Thoracic aorta (tissue), 2 donors: Measurements from ENCODE around the gene GPR82. TPM values are rescaled to one million over a fixed set of nuclear protein-coding genes. Genes with fewer than 3 reads are reported as not detected.

Source experiments
- ATAC-seq: fragments of 150-250 bp; one replicate; pipeline ENCODE4 v1.8.0; 2017; ENCODE audit warnings: low read depth; ENCODE audit not compliant: insufficient number of reproducible peaks, low FRiP score
- DNase-seq: peaks from one replicate; pipeline ENCODE4 v3.0.0-alpha.2; 2020; ENCODE audit warnings: low spot score
- H3K27ac ChIP-seq, 2 donors: fragments of 200-600 bp; sonication (generic); 1 replicate in 1 of 2; 2 replicates in 1 of 2; pipeline ENCODE4 v1.5.1; 2016; ENCODE audit warnings: mild to moderate bottlenecking in 2 of 2, moderate library complexity in 2 of 2
- H3K27me3 ChIP-seq: fragments of 200-600 bp; sonication (generic); replicated peaks from 2 replicates; pipeline ENCODE4 v1.6.0; 2016; ENCODE audit warnings: mild to moderate bottlenecking; ENCODE audit not compliant: insufficient read depth
- H3K36me3 ChIP-seq: fragments of 200-600 bp; sonication (generic); one replicate; pipeline ENCODE4 v1.5.1; 2016
- H3K4me1 ChIP-seq, 2 donors: fragments of 200-600 bp; sonication (generic); 1 replicate in 1 of 2; 2 replicates in 1 of 2; pipeline versions ENCODE4 v1.5.1 to v1.6.0; 2016; ENCODE audit warnings: low read depth in 2 of 2, mild to moderate bottlenecking in 1 of 2; ENCODE audit not compliant: control insufficient read depth in 1 of 2
- H3K4me3 ChIP-seq: fragments of 200-600 bp; sonication (generic); 2 replicates; pipeline ENCODE4 v1.5.1; 2016; ENCODE audit warnings: mild to moderate bottlenecking
- H3K9me3 ChIP-seq: fragments of 200-600 bp; sonication (generic); 2 replicates; pipeline ENCODE4 v1.5.1; 2016
- total RNA-seq, 2 donors: library from RNA; depleted of rRNA; stranded (reverse); fragments of >200 nt; gene quantifications; one replicate each; pipeline versions ENCODE4 v1.1.0 to v1.2.3, GENCODE V29; 2016
- TF ChIP-seq, protein P1 (sequence below): fragments of 200-600 bp; sonication (generic); IDR thresholded peaks from one replicate; pipeline ENCODE4 v1.5.1; 2019; ENCODE audit warnings: antibody characterized with exemption

The GPR82 gene
- total RNA-seq, 2 donors from 2014 or later: 0.41 TPM; not detected in 1

DNA sequence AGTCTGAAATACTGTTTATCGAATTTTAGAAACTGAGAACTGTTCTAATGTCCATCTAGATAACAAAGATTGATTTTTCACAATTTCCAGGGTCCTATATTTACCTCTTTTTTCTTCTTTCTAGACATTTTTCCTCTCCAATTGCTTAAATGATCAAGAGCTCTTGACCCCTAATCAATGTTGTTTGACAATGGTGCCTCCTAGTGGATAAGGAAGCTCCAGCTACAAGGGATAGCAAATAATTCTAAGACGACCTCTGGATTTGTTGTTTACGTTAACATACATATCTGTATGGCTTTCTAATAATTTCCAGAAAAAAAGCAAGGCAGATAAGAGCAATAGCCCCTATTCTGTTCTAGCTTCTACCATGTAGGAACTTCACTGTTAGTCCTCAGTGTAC lies 35.8 kb downstream of the GPR82 start:
- ATAC-seq (no peak), DNase-seq (no peak)
- Histone ChIP-seq H3K4me3 (no peak overlapping the region), H3K4me1 (no peaks in the 10 kb centered on the region), H3K27ac (no peak overlapping the region), H3K27me3 (no peaks in the 10 kb centered on the region), H3K36me3 (no peaks in the 10 kb centered on the region), H3K9me3 (no peaks in the 10 kb centered on the region)
- TF ChIP-seq, protein P1, sequence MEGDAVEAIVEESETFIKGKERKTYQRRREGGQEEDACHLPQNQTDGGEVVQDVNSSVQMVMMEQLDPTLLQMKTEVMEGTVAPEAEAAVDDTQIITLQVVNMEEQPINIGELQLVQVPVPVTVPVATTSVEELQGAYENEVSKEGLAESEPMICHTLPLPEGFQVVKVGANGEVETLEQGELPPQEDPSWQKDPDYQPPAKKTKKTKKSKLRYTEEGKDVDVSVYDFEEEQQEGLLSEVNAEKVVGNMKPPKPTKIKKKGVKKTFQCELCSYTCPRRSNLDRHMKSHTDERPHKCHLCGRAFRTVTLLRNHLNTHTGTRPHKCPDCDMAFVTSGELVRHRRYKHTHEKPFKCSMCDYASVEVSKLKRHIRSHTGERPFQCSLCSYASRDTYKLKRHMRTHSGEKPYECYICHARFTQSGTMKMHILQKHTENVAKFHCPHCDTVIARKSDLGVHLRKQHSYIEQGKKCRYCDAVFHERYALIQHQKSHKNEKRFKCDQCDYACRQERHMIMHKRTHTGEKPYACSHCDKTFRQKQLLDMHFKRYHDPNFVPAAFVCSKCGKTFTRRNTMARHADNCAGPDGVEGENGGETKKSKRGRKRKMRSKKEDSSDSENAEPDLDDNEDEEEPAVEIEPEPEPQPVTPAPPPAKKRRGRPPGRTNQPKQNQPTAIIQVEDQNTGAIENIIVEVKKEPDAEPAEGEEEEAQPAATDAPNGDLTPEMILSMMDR: peak; percentile 21

DNA sequence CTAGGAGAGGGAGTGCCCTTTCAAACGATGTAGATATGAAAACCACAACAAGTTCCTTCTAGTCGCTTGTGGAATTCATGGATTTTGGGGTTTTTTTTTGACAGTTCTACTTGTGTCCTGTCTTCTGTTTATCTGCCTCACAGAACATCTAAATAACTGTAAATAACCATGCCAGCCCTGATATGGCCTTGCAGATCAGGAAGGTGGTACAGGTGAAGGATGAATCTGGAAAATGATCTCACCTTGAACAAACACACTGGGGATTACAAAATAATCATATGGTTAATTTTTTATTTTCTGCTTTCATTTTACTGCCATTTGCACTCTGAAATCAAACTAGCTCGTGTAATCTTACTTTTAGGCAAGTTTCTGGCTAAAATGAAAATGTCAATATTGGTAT lies 37.2 kb downstream of the GPR82 start:
- ATAC-seq: no peak
- H3K27ac ChIP-seq: no peak overlapping the region

DNA sequence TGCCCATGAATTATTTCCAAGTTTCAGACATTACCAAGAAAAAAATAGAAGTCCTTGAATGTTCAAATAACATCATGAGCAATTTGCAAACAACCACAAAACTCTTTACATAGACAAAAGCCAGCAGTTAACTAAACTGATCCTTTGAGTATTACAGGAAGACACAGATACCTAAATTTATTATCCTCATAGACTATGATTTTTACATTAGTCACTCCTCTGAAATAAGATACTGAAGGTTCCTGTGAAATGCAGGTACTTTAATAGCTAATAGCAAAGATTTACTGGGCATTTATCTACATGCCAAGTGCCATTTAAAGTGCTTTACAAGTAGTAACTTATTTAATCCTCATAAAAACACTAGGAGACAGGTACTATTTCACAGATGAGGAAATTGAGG lies 37.7 kb downstream of the GPR82 start:
- H3K27me3 ChIP-seq: no peaks in the 10 kb centered on the region
- H3K27ac ChIP-seq: no peak overlapping the region
- no peaks in the 10 kb centered on the region for H3K4me1 ChIP-seq
- no peak overlapping the region for H3K4me3 ChIP-seq
- DNase-seq (no peak), ATAC-seq (no peak)
- TF ChIP-seq, protein P1: no peak
- H3K9me3 ChIP-seq: no peaks in the 10 kb centered on the region
- H3K36me3 ChIP-seq: no peaks in the 10 kb centered on the region

More for the DNA sequence above, 37.2 kb downstream of the GPR82 start:
- H3K4me3 ChIP-seq: no peak overlapping the region
- H3K36me3 ChIP-seq: no peaks in the 10 kb centered on the region
- TF ChIP-seq, protein P1: no peak
- no peak for DNase-seq
- no peaks in the 10 kb centered on the region for H3K9me3 ChIP-seq
- H3K4me1 ChIP-seq: no peaks in the 10 kb centered on the region
- no peaks in the 10 kb centered on the region for H3K27me3 ChIP-seq

DNA sequence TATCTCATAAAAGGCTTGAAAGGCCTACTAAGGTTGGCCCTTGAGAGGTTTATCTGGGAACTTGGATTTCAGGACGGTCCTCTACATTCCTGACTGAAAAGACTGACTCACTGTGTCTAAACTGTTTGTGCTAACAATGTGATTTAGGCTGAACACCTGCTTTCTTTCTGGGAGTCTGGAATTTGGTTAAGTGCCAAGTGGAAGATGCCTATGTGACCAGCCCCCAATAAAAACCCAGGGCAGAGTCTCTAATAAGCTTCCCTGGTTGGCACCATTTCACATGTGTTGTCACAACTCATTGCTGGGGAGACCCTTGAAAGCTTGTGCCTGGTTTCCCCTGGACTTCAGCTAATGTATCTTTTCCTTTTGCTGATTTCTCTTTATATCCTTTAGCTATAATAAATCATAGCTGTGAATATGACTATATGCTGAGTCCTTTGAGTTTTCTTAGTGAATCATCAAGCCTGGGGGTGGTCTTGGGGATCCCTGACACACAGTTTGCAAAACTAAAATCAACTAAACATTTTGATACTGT lies 55.1 kb downstream of the GPR82 start:
- TF ChIP-seq, protein P1: no peak
- Histone ChIP-seq H3K27ac (no peak overlapping the region), H3K27me3 (no peaks in the 10 kb centered on the region), H3K4me1 (no peaks in the 10 kb centered on the region), H3K9me3 (no peaks in the 10 kb centered on the region), H3K4me3 (no peak overlapping the region), H3K36me3 (no peaks in the 10 kb centered on the region)
- DNase-seq (no peak), ATAC-seq (no peak)

Other genes starting within 250 kb of the GPR82 start
- 10 to 100 TPM; 28.0 to 38.6 TPM for gene GPR34, start 35.2 kb upstream of the GPR82 start, total RNA-seq
- gene CASK, start 199.4 kb downstream of the GPR82 start, total RNA-seq: 10 to 100 TPM; 44.3 to 46.1 TPM